T47D (cell line): Measurements from ENCODE around the gene ALK.

Experiments
- DNase-seq, 2 experiments: peaks; one replicate each; pipeline versions ENCODE4 v3.0.0 to v3.0.0-alpha.2; 2011 to 2012; ENCODE audit warnings: low read depth in 1 of 2, low spot score in 1 of 2
- JUND ChIP-seq: IDR thresholded peaks from 2 replicates; pipeline ENCODE4 v1.6.1; 2012; ENCODE audit warnings: low read depth
- in situ Hi-C: cut with HindIII; loops from 2 replicates; pipeline ENCODE4 v1.10.0; 2016; ENCODE audit warnings: low sequenced_read_pairs, low pct_unique_long_range_greater_than_20kb

The ALK gene

GRCh38 chr2:29462293-29462692 lies 459.1 kb downstream of the ALK start:
- no peak for TF ChIP-seq JUND
- DNase-seq: no peak
- in situ Hi-C loops: no loop called here

DNA sequence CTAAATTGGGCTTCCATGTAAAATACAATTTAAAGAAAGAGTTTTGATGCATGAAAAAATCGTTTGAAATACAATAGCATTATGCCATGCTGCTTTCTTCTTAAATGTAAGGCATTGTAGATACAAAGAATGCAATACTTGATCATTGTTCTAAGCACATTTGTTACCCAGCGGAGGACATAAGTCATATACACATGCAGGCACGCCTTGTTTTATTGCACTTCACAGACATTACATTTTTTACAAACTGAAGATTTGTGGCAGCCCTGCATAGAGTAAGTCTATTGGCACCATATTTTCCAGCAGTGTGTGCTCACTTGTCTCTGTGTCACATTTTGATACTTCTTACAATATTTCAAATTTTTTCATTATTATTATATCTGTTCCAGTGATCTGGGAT lies 461.2 kb downstream of the ALK start:
- DNase-seq: no peak
- in situ Hi-C loops: no loop called here
- TF ChIP-seq JUND: no peak

DNA sequence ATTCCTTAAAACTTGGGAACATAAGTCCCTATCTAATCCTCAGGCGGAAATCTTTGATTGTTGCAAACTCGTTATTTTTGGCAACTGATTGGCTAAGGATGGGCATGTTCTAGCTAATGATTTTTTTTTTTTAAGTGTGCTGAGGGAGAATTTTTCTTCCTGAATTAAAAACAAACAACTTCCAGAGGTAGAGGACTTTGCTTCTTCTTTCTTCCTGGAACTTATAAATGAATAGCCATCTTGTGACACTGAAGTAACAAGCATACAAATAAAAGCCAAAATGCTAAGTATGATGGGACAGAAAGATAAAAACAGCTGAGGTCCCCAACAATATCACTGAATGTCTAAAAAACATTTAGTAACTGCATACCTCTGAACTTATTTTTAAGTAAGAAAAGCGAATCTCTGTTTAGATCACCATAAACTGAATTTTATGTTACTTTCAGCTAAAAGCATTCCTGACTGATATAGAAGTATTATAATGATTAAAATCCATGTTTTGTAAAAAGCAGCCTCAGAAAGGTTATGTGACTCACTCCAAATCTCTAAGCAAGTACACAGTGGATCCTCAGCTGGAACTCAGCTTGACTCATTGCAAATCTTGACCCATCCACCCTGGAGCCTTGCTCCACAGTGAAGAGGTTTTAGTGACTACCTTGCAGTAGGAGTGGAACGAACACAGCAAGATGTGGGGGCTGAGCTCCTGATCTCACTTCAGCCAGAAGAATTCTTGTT lies 461.8 kb downstream of the ALK start:
- no peak for DNase-seq
- no peak for TF ChIP-seq JUND
- in situ Hi-C loops: no loop called here

GRCh38 chr2:29456429-29456828 lies 465.0 kb downstream of the ALK start:
- no peak for TF ChIP-seq JUND
- DNase-seq: no peak
- in situ Hi-C loops: no loop called here

- no peak for TF ChIP-seq JUND
- in situ Hi-C loops: no loop called here
- DNase-seq: no peak
Measured at GRCh38 chr2:29455200-29455860, 466.1 kb downstream of the ALK start.

- TF ChIP-seq JUND: no peak
- DNase-seq: no peak
- in situ Hi-C loops: no loop called here
Measured at GRCh38 chr2:29452036-29452435, 469.4 kb downstream of the ALK start.

GRCh38 chr2:29450596-29451222 lies 470.7 kb downstream of the ALK start:
- no peak for DNase-seq
- in situ Hi-C loops: no loop called here
- TF ChIP-seq JUND: no peak

DNA sequence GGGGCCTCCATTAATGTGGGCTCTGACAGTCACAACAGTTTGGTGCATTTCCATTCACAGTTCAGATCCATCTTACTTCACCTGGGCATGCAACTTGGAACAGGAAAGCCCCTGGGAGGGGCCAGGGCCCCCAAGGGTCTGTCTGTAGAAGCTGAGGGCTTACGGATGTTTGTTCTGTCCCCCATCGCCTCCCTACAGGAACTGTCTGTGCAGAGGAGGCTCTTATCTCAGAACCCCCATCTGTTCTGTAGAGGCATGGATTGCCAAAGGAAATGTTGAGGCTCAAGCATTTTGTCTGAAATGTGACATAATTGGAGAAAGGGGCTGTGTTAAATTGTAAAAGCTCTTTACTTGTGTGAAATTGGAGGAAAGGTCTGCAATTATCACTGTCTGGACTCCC lies 471.9 kb downstream of the ALK start:
- no peak for DNase-seq
- no peak for TF ChIP-seq JUND
- in situ Hi-C loops: no loop called here

GRCh38 chr2:29448096-29448688 lies 473.2 kb downstream of the ALK start:
- no peak for DNase-seq
- no peak for TF ChIP-seq JUND
- in situ Hi-C loops: no loop called here

GRCh38 chr2:29447513-29447912 lies 473.9 kb downstream of the ALK start:
- no peak for TF ChIP-seq JUND
- in situ Hi-C loops: no loop called here
- no peak for DNase-seq

DNA sequence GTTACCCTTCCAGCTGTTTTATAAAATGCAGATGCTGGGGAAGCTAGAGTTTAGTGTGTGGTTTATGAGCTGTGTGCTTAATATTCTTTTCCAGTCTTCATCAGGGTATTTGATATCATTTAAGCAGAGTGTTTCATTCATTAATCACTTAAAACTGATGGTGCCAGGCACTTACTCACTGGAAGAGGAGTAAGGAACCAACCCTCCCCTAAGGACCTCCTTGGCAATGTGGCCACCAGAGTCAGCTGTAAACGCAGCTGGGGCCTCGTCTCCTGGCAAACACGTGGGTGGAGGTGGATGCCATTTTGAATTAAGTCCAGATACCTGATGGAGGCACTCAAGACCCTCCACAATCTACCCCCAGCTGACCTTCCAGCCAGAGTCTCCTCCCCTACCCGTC lies 474.5 kb downstream of the ALK start:
- in situ Hi-C loops: no loop called here
- no peak for DNase-seq
- TF ChIP-seq JUND: no peak

DNA sequence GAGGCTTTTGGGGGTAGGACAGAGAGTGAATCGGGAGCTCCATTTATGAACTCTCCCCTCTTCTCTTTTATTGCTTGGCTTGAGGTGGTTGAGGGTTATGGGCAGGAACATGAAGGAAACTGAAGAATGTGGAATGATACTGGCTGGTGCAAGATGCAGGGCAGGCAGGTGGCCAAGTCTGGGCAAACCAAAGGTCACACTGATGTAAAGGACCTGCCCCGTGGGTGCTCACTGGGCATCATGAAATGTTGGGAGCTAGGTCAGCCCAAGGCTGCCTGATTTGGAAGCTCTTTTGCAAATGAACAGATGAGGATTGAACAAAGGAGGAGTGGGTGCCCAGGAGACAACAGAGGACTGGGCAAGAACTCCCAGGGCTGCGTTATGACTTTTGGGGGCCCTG lies 477.2 kb downstream of the ALK start:
- in situ Hi-C loops: no loop called here
- DNase-seq: no peak
- no peak for TF ChIP-seq JUND

DNA sequence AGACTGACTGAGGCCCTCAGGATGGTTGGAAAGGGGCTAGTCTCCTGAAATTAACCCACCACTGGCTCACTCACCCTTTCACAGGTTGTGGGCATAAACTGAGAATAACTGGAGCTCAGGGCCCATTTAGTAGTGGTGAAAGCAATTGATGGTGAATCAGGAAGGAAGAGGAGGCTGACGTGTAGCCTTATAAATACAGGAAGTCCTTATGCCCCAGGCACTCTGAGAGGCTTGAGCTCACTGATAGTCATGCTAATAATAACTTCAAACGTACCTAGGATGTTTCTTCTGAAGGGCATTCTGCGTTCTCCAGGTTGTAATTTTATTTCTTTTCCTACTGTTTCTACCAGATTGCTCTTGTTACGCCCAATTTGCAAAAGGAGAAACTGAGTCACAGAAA lies 477.8 kb downstream of the ALK start:
- in situ Hi-C loops: no loop called here
- no peak for DNase-seq
- no peak for TF ChIP-seq JUND
